GM21576 (cell line): ENCODE measurements around the gene ETV3.

ENCODE experiments used
- ATAC-seq: cut with Tn5 transposase; IDR thresholded peaks from one replicate; pipeline ENCODE4 v1.9.1; 2021; ENCODE audit warnings: mild to moderate bottlenecking, moderate library complexity; ENCODE audit not compliant: unreplicated experiment

Gene ETV3

DNA sequence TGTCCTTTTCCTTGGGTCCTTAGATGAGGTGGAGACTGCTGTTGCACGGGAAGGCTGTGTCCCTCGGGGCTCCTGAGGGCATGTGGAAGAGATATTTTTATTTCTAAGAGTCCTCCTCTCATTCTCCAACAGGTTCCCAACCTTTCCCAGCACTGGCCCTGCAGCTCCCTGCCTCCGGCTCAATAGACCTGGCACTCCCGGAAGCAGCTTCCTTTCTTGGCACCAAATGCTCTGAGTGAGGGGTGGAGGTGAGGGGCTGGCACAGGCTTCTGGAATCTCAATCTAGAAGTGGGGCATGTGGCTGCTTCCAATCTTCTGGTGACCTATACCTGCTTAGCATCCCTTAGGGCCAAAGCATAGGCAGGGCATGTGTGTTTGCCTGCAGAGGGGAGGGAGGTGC, 43.1 kb downstream of the ETV3 start:
- no peak for ATAC-seq

DNA sequence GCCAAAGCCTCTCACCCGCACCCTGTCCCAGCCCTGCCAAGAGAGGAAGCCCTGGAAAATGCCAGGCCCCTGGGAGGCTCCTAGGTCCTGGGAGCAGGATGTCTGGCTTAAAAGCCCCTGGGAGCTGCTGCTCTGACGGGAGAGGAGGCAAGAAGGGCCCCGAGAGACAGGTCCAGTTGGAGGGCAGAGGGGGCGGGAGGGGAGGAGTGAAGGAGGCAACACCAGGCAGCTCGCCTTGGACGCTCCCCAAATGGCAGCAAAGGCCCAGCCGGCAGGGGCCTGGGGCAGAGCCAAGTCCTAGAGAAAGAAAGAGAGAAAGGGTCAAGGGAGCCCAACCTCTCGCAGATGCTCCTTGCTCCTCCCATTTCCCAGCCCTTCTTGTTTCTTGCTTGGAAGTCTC, 45.4 kb downstream of the ETV3 start:
- ATAC-seq: no peak

DNA sequence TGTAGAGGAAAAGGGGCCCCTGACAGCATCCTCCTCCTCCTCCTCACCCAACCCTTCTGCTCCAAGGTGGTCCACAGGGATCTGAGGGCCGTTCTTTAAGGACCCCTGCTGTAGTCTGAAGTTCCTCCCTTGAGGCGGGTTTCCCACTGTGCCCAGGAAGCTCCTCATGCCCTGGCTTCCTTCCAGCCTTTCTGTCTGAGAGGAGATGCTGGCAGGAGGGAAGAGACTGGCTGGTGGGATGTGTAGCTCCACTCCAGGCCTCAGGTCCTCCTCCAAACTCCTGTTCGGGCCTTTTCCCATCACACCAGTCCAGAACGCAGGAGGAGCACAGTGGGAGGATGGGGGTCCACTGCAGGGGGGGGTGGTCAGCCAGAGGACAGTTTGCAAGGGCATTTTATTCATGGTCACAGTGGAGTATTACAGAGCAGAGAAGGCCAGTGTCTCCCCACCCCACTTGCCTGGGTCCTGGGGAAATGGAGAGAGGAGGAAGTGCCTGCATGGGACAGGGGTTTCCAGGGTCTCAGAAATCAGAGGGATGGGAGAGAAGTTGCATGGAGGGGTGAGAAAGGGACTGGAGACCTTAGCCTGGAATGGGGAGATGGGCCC, 46.4 kb downstream of the ETV3 start:
- no peak for ATAC-seq

DNA sequence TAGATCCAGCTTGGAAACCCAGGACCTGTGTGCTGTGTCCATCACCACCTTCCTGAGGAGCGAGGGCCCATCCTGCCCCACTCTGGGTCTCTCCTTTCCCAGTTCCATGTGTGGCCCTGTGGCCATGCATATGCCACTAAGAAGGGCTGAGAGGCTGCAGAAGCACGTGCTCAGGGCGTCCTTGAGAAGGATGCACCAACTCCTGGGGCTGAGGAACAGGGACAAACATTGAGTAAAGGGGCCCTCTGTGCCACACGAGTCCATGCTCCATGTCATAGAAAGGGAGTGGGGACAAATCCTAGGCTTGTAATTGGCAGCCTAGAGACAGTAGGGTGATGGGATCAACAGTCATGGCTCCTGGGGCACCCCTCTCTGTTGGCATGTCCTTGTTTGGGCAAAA, 47.0 kb downstream of the ETV3 start:
- ATAC-seq: no peak

DNA sequence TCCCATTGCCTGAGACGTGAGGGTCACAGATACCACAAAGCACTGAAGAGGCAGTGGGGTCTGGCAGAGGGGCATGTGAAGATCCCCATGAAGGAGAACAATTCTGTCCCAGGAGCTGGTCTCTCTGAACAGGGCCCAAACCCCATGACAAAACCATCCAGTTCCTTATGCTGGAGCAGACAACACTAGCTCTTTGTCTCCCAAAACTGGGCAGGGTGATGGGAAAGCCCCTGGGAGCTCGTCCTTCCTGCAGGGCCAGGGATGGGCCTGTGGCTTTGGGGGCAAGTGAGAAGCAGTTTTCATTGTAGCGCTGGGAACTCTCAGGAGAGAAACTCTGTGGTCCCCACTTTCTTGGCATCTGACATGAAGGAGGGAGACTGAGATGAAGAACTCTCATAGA, 47.4 kb downstream of the ETV3 start:
- ATAC-seq: no peak

DNA sequence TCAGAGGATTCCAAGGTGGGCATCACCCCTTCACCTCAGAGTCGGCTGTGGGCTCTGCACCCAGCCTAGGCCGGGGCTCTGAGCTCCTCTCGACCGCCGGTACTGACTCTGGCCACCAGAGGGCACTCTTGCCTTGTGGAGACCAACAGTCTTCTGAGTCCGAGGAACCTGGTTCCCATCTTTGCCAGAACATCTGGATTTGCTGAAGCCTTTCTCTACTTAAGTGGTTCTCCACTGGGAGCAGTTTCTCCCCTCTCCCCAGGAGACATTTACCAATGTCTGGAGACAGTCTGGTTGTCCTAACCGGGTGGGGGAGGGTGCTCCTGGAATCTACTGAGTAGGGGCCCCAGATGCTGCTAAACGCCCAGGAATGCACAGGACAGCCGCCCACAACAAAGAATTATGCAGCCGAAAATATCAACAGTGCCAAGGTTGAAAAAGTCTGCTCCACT, 48.0 kb downstream of the ETV3 start:
- ATAC-seq: no peak

DNA sequence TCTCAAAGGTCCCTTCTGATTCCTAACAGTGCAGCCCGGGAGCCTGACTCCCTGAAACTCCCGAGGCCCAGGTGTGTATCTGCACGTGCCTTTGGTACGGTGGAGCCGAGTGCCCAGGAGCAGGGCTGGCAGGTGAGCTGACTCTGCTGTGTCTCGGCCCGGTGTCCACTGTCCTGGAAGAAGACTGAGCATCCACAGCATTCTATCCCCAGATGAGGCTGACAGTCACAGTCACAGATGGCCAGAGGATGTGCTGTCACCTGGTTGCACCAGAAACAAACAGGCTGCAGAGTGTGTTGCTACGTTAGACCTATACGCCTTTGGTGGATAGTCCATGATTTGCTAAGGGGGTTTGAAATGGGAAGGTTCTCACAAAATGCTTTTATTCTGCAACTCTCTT, 48.4 kb downstream of the ETV3 start:
- ATAC-seq: no peak

DNA sequence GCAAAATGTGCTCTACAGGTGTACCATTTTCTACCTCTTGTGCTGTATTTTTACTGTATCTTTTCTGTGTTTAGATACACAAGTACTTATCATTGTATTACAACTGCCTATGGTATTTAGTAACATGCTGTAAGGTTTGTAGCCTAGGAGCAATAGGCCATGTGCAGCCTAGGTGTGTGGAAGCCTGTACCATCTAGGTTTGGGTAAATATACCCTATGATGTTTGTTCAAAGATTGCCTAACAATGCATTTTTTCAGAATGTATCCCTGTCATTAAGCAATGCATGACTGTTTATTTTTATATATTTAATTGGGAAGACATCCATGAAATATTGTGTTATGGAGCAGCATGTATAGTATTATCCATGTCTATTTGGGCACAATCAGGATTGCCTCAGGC, 49.6 kb downstream of the ETV3 start:
- ATAC-seq: no peak

DNA sequence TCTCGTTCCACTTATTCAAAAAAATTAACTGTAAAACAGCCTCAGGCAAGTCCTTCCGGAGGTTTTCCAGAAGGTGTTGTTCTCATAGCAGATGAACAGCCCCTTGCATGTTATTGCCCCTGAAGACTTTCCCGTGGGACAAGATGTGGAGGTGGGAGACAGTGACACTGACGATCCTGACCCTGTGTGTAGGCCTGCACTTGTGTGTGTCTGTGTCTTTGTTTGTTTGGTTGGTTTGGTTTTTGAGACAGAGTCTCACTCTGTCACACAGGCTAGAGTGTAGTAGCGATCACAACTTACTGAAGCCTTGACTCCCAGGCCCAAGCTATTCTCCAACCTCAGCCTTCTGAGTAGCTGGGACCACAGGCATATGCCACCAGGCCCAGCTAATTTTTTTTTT, 51.2 kb downstream of the ETV3 start:
- ATAC-seq: no peak

DNA sequence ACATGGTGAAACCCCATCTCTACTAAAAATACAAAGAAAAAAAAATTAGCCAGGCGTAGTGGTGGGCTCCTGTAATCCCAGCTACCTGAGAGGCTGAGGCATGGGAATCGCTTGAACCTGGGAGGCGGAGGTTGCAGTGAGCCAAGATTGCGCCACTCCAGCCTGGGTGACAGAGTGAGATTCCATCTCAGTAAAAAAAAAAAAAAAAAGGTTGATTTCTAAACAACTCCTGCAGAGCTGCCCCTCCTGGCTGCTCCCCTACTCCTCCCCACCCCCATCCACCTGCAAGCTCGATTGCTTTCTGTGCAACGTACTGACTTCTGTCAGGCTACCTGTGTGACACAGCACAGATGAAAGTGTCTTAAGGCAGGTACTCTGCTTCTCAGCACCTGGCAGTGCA, 51.9 kb downstream of the ETV3 start:
- no peak for ATAC-seq

DNA sequence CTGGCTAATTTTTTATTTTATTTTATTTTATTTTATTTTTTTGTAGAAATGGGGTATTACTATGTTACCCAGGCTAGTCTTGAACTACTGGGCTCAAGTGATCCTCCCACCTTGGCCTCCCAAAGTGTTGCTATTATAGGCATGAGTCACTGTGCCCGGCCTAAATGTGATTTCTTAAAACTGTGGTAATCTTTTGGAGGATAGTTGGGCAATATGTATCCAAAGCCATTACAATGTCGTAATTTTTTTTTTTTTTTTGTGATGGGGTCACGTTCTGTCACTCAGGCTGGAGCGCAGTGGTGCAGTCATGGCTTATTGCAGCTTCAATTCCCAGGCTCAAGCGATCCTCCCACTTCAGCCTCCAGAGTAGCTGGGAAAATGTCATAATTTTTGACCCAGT, 52.8 kb downstream of the ETV3 start:
- no peak for ATAC-seq

DNA sequence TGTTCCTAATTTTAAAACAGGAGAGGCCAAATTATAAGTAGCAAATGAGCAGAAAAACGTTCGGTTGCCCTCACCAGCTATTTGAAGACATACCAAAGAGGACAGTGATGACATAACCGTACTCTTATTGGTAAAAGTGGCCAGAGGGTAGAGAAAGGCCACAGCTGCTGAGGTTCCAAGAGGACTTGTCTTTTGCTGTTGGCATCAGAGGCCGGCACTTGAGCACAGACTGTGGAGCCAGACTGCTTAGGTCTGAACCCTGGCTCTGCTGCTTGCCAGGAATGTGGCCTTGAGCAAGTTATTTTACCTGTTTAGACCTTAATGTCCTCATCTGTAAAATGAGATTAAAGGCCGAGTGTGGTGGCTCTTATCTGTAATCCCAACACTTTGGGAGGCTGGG, 53.5 kb downstream of the ETV3 start:
- ATAC-seq: no peak

DNA sequence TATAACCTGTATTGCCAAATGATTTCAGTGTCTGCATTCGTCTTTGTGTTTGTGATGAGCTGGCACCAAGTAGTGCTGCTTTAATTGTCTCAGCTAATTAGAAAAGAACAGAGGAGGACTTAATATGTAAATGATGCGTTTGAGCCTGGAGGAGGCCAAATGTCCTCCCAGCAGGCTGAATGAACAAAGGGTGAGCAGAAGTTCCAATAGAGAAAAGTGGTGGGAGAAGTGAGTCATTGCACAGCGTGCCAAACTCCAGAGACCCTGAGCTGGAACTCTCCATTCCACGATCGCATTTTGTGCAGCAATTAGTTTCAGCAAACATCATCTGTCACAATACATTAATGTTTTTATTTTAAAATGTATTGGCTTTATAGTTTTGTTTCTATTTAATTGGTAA, 56.5 kb downstream of the ETV3 start:
- ATAC-seq: no peak

DNA sequence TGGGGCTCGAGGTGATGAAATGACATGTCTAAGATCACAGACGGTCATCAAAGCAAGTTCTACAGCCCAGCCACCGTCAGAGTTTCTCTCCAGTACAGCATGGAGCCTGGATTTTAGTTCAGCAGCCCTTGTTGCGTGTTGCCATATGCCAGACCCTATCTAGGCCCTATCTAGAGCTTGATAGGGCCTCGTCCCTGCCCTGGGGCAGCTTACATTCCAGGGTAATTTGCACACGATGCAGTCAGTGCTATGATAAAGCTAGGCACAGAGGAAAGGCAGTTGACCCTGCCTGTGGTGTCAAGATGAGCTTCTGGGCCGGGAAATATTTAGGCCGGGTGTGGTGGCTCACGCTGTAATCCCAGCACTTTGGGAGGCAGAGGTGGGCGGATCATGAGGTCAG, 57.5 kb downstream of the ETV3 start:
- no peak for ATAC-seq

DNA sequence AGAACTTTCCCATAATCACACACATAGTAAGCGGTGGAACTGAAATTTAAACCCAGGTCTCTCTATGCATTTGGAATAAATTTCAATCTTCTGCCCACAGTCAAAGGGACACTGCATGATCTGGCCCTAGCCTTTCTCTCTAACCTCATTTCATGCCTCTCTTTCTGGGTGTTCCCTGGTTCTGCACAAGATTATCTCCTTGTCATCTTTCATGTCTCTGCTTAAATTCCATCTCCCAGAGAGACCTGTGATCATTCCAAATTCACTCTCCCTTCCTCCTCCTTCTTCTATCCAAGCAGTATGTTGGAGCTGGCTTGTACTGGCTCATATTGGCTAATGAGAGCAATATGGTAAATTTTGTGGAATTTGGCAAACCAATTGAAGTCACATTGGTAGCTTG, 60.8 kb downstream of the ETV3 start:
- no peak for ATAC-seq

DNA sequence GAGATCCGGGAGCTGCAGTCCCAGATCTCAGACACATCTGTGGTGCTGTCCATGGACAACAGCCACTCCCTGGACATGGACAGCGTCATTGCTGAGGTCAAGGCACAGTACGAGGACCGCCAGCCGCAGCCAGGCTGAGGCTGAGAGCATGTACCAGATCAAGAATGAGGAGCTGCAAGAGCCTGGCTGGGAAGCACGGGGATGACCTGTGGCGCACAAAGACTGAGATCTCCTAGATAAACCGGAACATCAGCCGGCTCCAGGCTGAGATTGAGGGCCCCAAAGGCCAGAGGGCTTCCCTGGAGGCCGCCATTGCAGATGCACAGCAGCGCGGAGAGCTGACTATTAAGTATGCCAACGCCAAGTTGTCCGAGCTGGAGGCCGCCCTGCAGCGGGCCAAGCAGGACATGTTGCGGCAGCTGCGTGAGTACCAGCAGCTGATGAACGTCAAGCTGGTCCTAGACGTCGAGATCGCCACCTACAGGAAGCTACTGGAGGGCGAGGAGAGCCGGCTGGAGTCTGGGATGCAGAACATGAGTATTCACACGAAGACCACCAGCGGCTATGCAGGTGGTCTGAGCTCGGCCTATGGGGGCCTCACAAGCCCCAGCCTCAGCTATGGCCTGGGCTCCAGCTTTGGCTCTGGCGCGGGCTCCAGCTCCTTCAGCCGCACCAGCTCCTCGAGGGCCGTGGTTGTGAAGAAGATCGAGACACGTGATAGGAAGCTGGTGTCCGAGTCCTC, 64.1 kb downstream of the ETV3 start:
- no peak for ATAC-seq
